M059J (cell line): Measurements from ENCODE around the gene KLHL29. TPM values are rescaled to one million over a fixed set of nuclear protein-coding genes. Genes with fewer than 3 reads are reported as not detected.

Experiments
- DNase-seq: peaks from one replicate; pipeline ENCODE4 v3.0.0-alpha.2; 2012; ENCODE audit warnings: low read depth
- total RNA-seq: library from RNA; depleted of rRNA; stranded (reverse); fragments of >200 nt; shearing (Covaris generic); gene quantifications from 2 replicates; pipeline ENCODE4 v1.2.3, GENCODE V29; 2014

The KLHL29 gene
- total RNA-seq, 1 experiment from 2014 or later = 0.67 TPM

GRCh38 chr2:23568626-23569190, 183.7 kb downstream of the KLHL29 start:
- no peak for DNase-seq

DNA sequence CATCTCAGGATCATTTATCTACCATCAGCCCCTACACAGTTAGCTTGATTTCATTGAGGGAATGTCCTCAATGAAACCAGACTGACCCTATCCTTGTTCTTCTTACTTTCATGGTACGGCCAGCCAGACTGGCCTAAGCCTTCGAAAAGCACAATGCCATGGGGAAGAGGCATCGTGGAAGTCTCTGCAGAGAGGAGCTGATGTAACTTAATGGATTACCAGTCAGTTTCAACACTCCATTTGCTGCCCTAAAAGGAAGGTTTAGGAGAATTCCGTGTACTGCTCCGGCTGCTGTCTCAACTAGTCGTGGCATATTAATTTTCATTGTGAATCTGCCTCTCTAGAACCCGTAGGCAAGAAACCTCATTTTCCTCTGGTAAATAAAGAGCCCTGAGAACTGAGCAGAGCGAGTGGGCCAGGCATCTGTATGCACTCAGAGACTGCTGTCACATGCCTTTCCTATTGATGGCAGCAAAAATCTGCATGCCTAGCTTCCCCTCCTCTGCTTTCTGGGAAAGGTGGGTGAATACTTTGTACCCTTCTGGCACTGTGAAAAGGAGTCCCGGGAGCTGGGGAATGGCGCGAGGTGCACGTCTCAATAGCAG, 184.9 kb downstream of the KLHL29 start:
- no peak for DNase-seq

- DNase-seq = no peak
Observed at GRCh38 chr2:23571085-23571484, 186.1 kb downstream of the KLHL29 start.

GRCh38 chr2:23571527-23572282, 186.7 kb downstream of the KLHL29 start:
- no peak for DNase-seq

DNA sequence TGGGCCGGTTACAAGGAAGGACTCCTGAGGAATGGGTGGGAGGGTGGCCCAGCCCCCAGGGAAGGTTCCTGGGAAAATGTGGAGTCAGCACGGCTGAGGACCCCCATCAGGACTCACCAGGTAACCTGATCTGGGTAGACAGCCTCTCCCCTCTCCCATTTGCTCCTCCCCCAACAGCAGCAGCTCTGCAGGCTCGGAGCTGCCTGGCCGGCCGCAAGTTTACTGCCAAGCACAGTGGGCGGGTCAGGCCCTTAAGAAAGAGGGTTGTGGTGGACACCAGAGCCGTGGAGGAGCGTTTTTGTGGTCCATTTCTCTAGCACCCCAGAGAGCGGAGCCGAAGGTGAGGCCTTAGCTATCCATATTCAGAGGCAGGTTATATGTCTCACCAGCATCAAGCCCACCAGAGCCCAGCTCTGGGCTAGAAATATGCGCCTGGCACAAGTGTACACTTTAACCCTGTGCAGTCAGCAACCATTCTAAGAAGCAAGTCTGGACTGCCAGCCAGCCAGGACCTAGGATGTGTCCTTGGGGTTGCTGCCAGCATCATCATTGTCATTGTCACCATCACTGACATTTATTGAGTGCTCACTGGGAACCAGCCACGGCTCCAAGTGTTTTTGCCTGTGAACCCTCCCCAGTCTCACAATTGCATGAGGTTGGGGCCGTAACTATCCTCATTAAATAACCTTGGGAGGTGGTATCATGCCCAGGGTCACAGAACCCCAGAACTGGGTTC, 190.1 kb downstream of the KLHL29 start:
- no peak for DNase-seq

DNA sequence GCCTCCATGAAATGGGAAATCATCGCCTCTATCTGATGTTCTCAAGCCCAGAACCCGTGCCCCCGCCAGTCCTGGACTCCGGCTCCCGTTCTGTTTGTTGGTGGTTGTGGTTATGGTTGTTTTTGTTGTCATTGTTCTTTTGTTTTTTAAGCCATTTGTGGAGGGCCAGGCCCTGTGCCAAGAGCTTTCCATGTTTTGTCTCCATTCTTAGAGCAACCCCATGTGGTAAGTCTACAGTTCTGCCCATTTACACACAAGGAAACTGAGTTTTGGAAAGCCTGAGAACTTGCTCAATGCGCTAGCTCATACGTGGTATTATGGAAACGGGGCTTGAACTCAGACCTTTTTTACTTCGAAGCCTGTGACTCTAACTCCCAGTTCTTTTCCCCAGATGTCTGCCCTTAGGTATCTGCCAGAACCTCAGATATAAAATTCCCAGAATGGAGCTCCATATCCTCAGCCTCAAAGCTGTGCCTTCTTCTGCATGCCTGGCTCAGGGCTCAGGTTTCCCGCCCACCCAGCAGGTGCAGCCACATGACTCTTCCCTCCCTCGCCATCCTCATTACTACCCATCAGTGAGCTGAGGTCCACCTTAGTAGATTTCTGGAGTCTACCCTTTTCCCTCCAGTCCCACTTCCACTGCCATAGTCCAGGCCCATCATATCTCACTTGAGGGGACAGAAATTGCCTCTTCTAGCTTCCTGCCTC, 194.1 kb downstream of the KLHL29 start:
- no peak for DNase-seq

- DNase-seq = no peak
Observed at GRCh38 chr2:23579674-23580073, 194.7 kb downstream of the KLHL29 start.

DNA sequence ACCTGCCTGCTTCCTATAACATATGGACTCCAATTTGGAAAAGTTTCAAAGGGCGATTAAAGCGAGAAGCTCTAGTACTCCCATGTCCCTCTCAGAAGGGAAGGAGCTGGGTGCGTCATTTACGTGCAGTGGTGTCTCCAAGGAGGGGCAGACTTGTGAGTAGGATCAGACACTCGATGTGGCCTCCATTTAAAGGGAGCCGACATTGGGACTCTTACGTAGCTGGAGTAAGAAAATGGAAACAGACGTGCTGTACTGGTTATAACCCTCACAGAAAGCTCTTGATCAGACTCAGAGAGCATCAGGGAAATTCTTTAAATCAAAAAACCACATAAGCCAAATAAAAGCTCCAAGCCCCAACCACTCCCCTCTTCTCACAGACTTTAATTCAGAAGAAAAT, 198.5 kb downstream of the KLHL29 start:
- DNase-seq = no peak

GRCh38 chr2:23584054-23584745, 199.2 kb downstream of the KLHL29 start:
- DNase-seq = no peak

GRCh38 chr2:23585273-23586170, 200.5 kb downstream of the KLHL29 start:
- DNase-seq = no peak

- no peak for DNase-seq
Observed at GRCh38 chr2:23586741-23587306, 201.8 kb downstream of the KLHL29 start.

GRCh38 chr2:23587341-23587880, 202.4 kb downstream of the KLHL29 start:
- no peak for DNase-seq

GRCh38 chr2:23588106-23588505, 203.1 kb downstream of the KLHL29 start:
- no peak for DNase-seq

DNA sequence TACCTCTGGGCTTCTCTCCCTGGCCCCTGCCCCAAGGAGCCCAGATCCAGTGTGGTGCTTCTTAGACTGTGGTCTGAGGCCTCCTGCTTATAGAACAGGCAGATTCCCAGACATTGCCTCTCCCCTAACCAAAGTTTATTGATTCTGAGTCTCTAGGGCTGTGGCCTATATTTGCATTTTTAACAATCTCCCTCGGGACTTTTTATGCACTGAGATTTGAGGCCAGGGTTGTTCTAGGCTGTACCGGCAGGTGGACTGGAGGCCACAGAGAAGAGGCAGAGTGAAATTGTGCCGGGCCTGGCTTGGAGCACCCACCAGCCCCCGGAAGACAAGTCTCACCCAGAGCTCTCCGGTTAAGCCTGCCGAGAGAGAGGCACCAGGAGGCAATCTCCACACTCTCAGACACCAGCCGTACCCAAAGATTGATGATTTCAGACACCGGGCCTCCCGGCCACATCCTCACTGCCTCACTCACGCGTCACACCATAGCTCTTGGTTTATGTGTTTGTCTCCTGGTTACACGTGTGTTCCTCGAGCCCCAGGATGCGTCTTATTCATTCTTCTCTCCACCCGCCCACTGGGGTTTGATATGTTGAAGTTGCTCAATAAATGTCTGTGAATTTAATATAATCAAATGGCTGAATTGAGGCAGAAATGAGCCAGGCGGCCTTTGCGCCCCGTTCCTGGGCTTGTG, 203.7 kb downstream of the KLHL29 start:
- DNase-seq = no peak

GRCh38 chr2:23589220-23589647, 204.3 kb downstream of the KLHL29 start:
- DNase-seq = no peak

DNA sequence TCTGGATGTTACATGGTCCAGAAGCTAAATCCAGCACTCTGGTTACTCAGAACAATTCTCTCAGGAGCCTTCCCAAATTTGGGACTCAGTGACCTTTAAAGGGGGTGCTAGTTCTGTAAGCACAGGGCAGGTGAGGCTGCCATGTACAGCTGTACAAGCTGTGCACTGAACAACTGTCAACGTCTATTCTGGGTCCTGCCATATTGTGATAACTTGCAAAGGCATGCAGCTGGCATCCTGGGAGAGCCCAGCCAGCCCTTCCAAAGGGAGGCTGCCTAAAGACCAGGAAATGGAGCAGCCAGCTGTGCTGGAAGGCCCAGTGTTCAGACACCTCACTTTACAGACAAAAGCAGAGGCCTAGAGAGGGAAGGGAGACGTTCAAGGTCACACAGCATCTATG, 204.8 kb downstream of the KLHL29 start:
- DNase-seq = no peak

GRCh38 chr2:23590241-23590869, 205.4 kb downstream of the KLHL29 start:
- DNase-seq = no peak

- no peak for DNase-seq
Observed at GRCh38 chr2:23591111-23591510, 206.1 kb downstream of the KLHL29 start.
